IMR-90 (cell line): Measurements from ENCODE around the gene CLDN2. TPM values are rescaled to one million over a fixed set of nuclear protein-coding genes. Genes with fewer than 3 reads are reported as not detected.

Experiments
- ATAC-seq: fragments of 200-7000 bp; cut with Tn5 transposase; 2 replicates; pipeline ENCODE4 v1.9.1; 2020; ENCODE audit warnings: low read depth, mild to moderate bottlenecking, moderate library complexity
- BruUV-seq: library from RNA; stranded (reverse); fragments of 400-500 nt; replicated peaks from 2 replicates; lab custom pipeline; 2021; lab: Mats Ljungman, UMichigan
- CTCF ChIA-PET: fragments of 300-600 bp; formaldehyde crosslinking; extraction: SDS; loops from one replicate; lab custom pipeline; 2021; ENCODE audit warnings: antibody characterized with exemption; lab: Yijun Ruan, JAX
- POLR2A ChIA-PET: fragments of 300-600 bp; sonication (Branson Sonifier 250); formaldehyde crosslinking; loops from one replicate; lab custom pipeline; 2022; ENCODE audit warnings: antibody characterized with exemption; ENCODE audit not compliant: unreplicated experiment; lab: Charles Lee
- DNase-seq: peaks from one replicate; pipeline ENCODE4 v3.0.0; 2013
- H2AFZ ChIP-seq: replicated peaks from 2 replicates; pipeline ENCODE3; 2013; ENCODE audit warnings: low read length, mild to moderate bottlenecking; ENCODE audit not compliant: poor library complexity
- H2AK5ac ChIP-seq: 2 replicates; pipeline ENCODE4 v1.6.1; 2013; ENCODE audit warnings: low read depth, low read length, inconsistent platforms
- H2AK9ac ChIP-seq: replicated peaks from 2 replicates; pipeline ENCODE3; 2013; ENCODE audit warnings: mild to moderate bottlenecking, low read depth, low read length, moderate library complexity; ENCODE audit not compliant: poor library complexity
- H2BK120ac ChIP-seq: 2 replicates; pipeline ENCODE4 v1.6.1; 2013; ENCODE audit warnings: low read depth, low read length, inconsistent platforms
- H2BK15ac ChIP-seq: 3 replicates; pipeline ENCODE4 v1.6.1; 2013; ENCODE audit warnings: low read depth, low read length, inconsistent platforms
- H2BK20ac ChIP-seq: 2 replicates; pipeline ENCODE4 v1.6.1; 2013; ENCODE audit warnings: low read depth, mild to moderate bottlenecking, inconsistent platforms, low read length, moderate library complexity
- H2BK5ac ChIP-seq: 2 replicates; pipeline ENCODE4 v1.6.1; 2013; ENCODE audit warnings: mild to moderate bottlenecking, low read depth, low read length, inconsistent platforms; ENCODE audit not compliant: poor library complexity, severe bottlenecking
- H3K14ac ChIP-seq: replicated peaks from 2 replicates; pipeline ENCODE4 v1.6.1; 2013; ENCODE audit warnings: low read depth, low read length, inconsistent platforms
- H3K18ac ChIP-seq: 2 replicates; pipeline ENCODE4 v1.6.1; 2013; ENCODE audit warnings: low read depth, low read length, control low read depth
- H3K23ac ChIP-seq: 2 replicates; pipeline ENCODE4 v1.6.1; 2013; ENCODE audit warnings: low read depth, low read length, inconsistent platforms
- H3K27ac ChIP-seq: 2 replicates; pipeline ENCODE4 v1.5.1; 2013; ENCODE audit warnings: mild to moderate bottlenecking, control low read depth, low read length; ENCODE audit not compliant: insufficient read depth
- H3K27me3 ChIP-seq: 2 replicates; pipeline ENCODE4 v1.6.1; 2013; ENCODE audit warnings: low read length; ENCODE audit not compliant: control insufficient read depth, insufficient read depth
- H3K36me3 ChIP-seq: 2 replicates; pipeline ENCODE4 v1.6.1; 2013; ENCODE audit warnings: low read length, mixed read lengths; ENCODE audit not compliant: control insufficient read depth, insufficient read depth
- H3K4ac ChIP-seq: 2 replicates; pipeline ENCODE4 v1.6.1; 2013; ENCODE audit warnings: low read depth, low read length, inconsistent platforms
- H3K4me1 ChIP-seq: 2 replicates; pipeline ENCODE4 v1.6.1; 2013; ENCODE audit warnings: low read length, mixed read lengths; ENCODE audit not compliant: control insufficient read depth, insufficient read depth
- H3K4me2 ChIP-seq: 2 replicates; pipeline ENCODE4 v1.6.1; 2013; ENCODE audit warnings: low read depth, mild to moderate bottlenecking, control low read depth, low read length, moderate library complexity
- H3K4me3 ChIP-seq: 2 replicates; pipeline ENCODE4 v1.5.1; 2013; ENCODE audit warnings: low read depth, mild to moderate bottlenecking, control low read depth, low read length, moderate library complexity; ENCODE audit not compliant: insufficient read depth
- H3K56ac ChIP-seq: 2 replicates; pipeline ENCODE4 v1.6.1; 2013; ENCODE audit warnings: low read length, inconsistent platforms; ENCODE audit not compliant: insufficient read depth; ENCODE audit errors: extremely low read depth
- H3K79me1 ChIP-seq, 2 experiments: 2 replicates each; pipeline ENCODE4 v1.6.1; 2013; ENCODE audit warnings: low read length in 2 of 2, inconsistent platforms in 1 of 2, low read depth in 1 of 2
- H3K9ac ChIP-seq: 2 replicates; pipeline ENCODE4 v1.6.1; 2013; ENCODE audit warnings: low read depth, low read length, control low read depth
- H3K9me1 ChIP-seq: 2 replicates; pipeline ENCODE4 v1.6.1; 2013; ENCODE audit warnings: low read length, inconsistent platforms; ENCODE audit not compliant: insufficient read depth
- H3K9me3 ChIP-seq: 2 replicates; pipeline ENCODE4 v1.6.1; 2013; ENCODE audit warnings: low read length; ENCODE audit not compliant: control insufficient read depth, insufficient read depth
- H4K20me1 ChIP-seq: 2 replicates; pipeline ENCODE4 v1.6.1; 2013; ENCODE audit warnings: low read length, inconsistent platforms; ENCODE audit not compliant: insufficient read depth
- H4K5ac ChIP-seq: 2 replicates; pipeline ENCODE4 v1.6.1; 2013; ENCODE audit warnings: mild to moderate bottlenecking, low read depth, low read length, control low read depth
- H4K8ac ChIP-seq, 2 experiments: 2 replicates each; pipeline ENCODE4 v1.6.1; 2013; ENCODE audit warnings: low read depth in 2 of 2, low read length in 2 of 2, control low read depth in 1 of 2, inconsistent platforms in 1 of 2
- H4K91ac ChIP-seq: 2 replicates; pipeline ENCODE4 v1.6.1; 2013; ENCODE audit warnings: low read depth, low read length, inconsistent platforms; ENCODE audit not compliant: insufficient read depth
- BHLHE40 ChIP-seq: fragments of 150-350 bp; IDR thresholded peaks from 2 replicates; pipeline ENCODE4 v1.6.1; 2016; ENCODE audit warnings: mild to moderate bottlenecking, low read depth, low read length
- CEBPB ChIP-seq: IDR thresholded peaks from 2 replicates; pipeline ENCODE4 v1.6.1; 2012; ENCODE audit warnings: low read depth, low read length, improper control_type of control experiment
- CHD1 ChIP-seq: IDR thresholded peaks from 2 replicates; pipeline ENCODE4 v1.6.1; 2012; ENCODE audit warnings: low read depth, low read length, improper control_type of control experiment
- CTCF ChIP-seq: conservative IDR thresholded peaks from 2 replicates; pipeline ENCODE4 v1.5.1; 2012; ENCODE audit warnings: mild to moderate bottlenecking, low read depth, low read length, improper control_type of control experiment
- ELK1 ChIP-seq: fragments of 150-350 bp; IDR thresholded peaks from 2 replicates; pipeline ENCODE4 v1.6.1; 2016; ENCODE audit warnings: low read depth, mild to moderate bottlenecking, low read length, moderate library complexity, borderline replicate concordance
- FOS ChIP-seq: fragments of 150-350 bp; IDR thresholded peaks from 2 replicates; pipeline ENCODE4 v1.6.1; 2016; ENCODE audit warnings: low read depth, low read length
- MAFK ChIP-seq: IDR thresholded peaks from 2 replicates; pipeline ENCODE4 v1.6.1; 2012; ENCODE audit warnings: low read depth, low read length, improper control_type of control experiment
- MAZ ChIP-seq: IDR thresholded peaks from 2 replicates; pipeline ENCODE4 v1.6.1; 2012; ENCODE audit warnings: low read depth, mild to moderate bottlenecking, low read length, improper control_type of control experiment, moderate library complexity, borderline replicate concordance
- MXI1 ChIP-seq: IDR thresholded peaks from 2 replicates; pipeline ENCODE4 v1.6.1; 2012; ENCODE audit warnings: low read depth, mild to moderate bottlenecking, low read length, moderate library complexity, borderline replicate concordance
- NFE2L2 ChIP-seq: fragments of 150-350 bp; IDR thresholded peaks from 2 replicates; pipeline ENCODE4 v1.6.1; 2016; ENCODE audit warnings: low read depth, mild to moderate bottlenecking, low read length
- POLR2A ChIP-seq: IDR thresholded peaks from 2 replicates; pipeline ENCODE4 v1.6.1; 2012; ENCODE audit warnings: mild to moderate bottlenecking, low read depth, low read length
- RAD21 ChIP-seq: IDR thresholded peaks from 2 replicates; pipeline ENCODE4 v1.6.1; 2012; ENCODE audit warnings: low read length, improper control_type of control experiment
- RCOR1 ChIP-seq: IDR thresholded peaks from 2 replicates; pipeline ENCODE4 v1.6.1; 2012; ENCODE audit warnings: mild to moderate bottlenecking, low read length, improper control_type of control experiment; ENCODE audit not compliant: insufficient replicate concordance
- RFX5 ChIP-seq: IDR thresholded peaks from 2 replicates; pipeline ENCODE4 v1.8.0; 2012; ENCODE audit warnings: low read depth, mild to moderate bottlenecking, low read length, moderate library complexity
- SMC3 ChIP-seq: fragments of 150-350 bp; IDR thresholded peaks from 2 replicates; pipeline ENCODE4 v1.6.1; 2016; ENCODE audit warnings: low read depth, mild to moderate bottlenecking, antibody characterized with exemption, low read length, moderate library complexity
- WGBS, 2 experiments: methylation state at CpG; one replicate each; pipeline versions ENCODE4 v1.1.5 to v1.1.7; 2013; ENCODE audit warnings: missing lambda C conversion rate in 2 of 2; ENCODE audit not compliant: insufficient read length in 1 of 2; ENCODE audit errors: extremely low coverage in 2 of 2; 5-methylcytosine and 5-hydroxymethylcytosine counted together
- dilution Hi-C: fragments of 300-500 bp; cut with HindIII; formaldehyde crosslinking; loops from one replicate; pipeline ENCODE4 v1.14.3; 2018; ENCODE audit warnings: low sequenced_read_pairs; ENCODE audit not compliant: unreplicated experiment
- in situ Hi-C: fragments of 300-500 bp; cut with MboI; formaldehyde crosslinking; loops from 3 replicates; pipeline ENCODE4 v1.14.3; 2019; ENCODE audit warnings: low sequenced_read_pairs, inconsistent platforms, mixed read lengths
- intact Hi-C: fragments of 100-400 bp; cut with micrococcal nuclease; formaldehyde crosslinking; loops from 2 replicates; pipeline ENCODE4 v1.10.0; 2022
- polyA plus RNA-seq, 3 experiments: library from polyadenylated mRNA; depleted of rRNA; stranded (reverse); fragments of >200 nt; gene quantifications; 2 replicates each; pipeline ENCODE4 v1.2.3, GENCODE V29; 2012; ENCODE audit warnings: low replicate concordance in 1 of 3
- total RNA-seq: library from RNA; depleted of rRNA; stranded (reverse); fragments of >200 nt; gene quantifications from 2 replicates; pipeline ENCODE4 v1.2.3, GENCODE V29; 2012
- TF ChIP-seq, protein P1 (sequence below): fragments of 150-350 bp; IDR thresholded peaks from 2 replicates; pipeline ENCODE4 v1.6.1; 2017; ENCODE audit warnings: mild to moderate bottlenecking, antibody characterized with exemption, low read length, low read depth

The CLDN2 gene
- total and polyA plus RNA-seq, 2 of the 4 experiments (the other 2 are of a cell fraction) = 0.03 TPM; not detected in 1

GRCh38 chrX:106903291-106903824, 16.8 kb upstream of the CLDN2 start, which contains the start of gene RIPPLY1:
Gene RIPPLY1 (minus strand): TSS chrX:106903341. CDS start chrX:106903287, 54 bp downstream.
- in situ Hi-C loops (no loop called here), dilution Hi-C loops (no loop called here), intact Hi-C loops (no loop called here)
- Histone ChIP-seq H3K27ac (no peak within 1 kb of the TSS), H4K5ac (no peak within 1 kb of the TSS), H3K18ac (no peak within 1 kb of the TSS), H3K9ac (no peak within 1 kb of the TSS), H4K91ac (no peak within 1 kb of the TSS), H3K4me2 (no peak within 1 kb of the TSS), H3K36me3 (no peaks in the 10 kb centered on the region), H2BK5ac (no peak within 1 kb of the TSS), H2AFZ (no peak within 1 kb of the TSS), H4K8ac (no peak within 1 kb of the TSS), H3K4me3 (no peak within 1 kb of the TSS), H4K20me1 (no peaks in the 10 kb centered on the region), H3K23ac (no peak within 1 kb of the TSS), H3K4ac (no peak within 1 kb of the TSS), H2BK20ac (no peak within 1 kb of the TSS), H3K9me1 (no peaks in the 10 kb centered on the region), H3K14ac (no peak within 1 kb of the TSS), H2BK15ac (no peak within 1 kb of the TSS), H2AK5ac (no peak within 1 kb of the TSS), H3K4me1 (no peaks in the 10 kb centered on the region), H3K79me1 (no peaks in the 10 kb centered on the region), H3K9me3 (no peaks in the 10 kb centered on the region), H3K27me3 (peaks cover 14% of the 10 kb centered on the region), H2AK9ac (no peak within 1 kb of the TSS), H3K56ac (no peak within 1 kb of the TSS), H2BK120ac (no peak within 1 kb of the TSS)
- POLR2A ChIA-PET = no interaction called here
- DNase-seq (no peak), ATAC-seq (no peak)
- TF ChIP-seq MAFK (no peak), SMC3 (no peak), MXI1 (no peak), MAZ (no peak), CEBPB (no peak), CHD1 (no peak), POLR2A (no peak), BHLHE40 (no peak), NFE2L2 (no peak), ELK1 (no peak), RCOR1 (no peak), RFX5 (no peak), RAD21 (no peak), CTCF (no peak), FOS (no peak)
- TF ChIP-seq, protein P1, sequence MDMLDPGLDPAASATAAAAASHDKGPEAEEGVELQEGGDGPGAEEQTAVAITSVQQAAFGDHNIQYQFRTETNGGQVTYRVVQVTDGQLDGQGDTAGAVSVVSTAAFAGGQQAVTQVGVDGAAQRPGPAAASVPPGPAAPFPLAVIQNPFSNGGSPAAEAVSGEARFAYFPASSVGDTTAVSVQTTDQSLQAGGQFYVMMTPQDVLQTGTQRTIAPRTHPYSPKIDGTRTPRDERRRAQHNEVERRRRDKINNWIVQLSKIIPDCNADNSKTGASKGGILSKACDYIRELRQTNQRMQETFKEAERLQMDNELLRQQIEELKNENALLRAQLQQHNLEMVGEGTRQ = no peak
- WGBS, 2 experiments = no CpG with 5 or more reads among the region's 1 CpG
- CTCF ChIA-PET = interaction anchor here (1.3 kb wide), 1 partner anchor 48 kb away, joined by 4 read pairs; no protein-coding TSS in a partner anchor
- BruUV-seq = no TSS peak
